Retinal pigment epithelial cell (primary cell): ENCODE data around the gene DNAI2.

Experiments used
- DNase-seq: peaks from one replicate; pipeline ENCODE4 v3.0.0-alpha.2; 2010; ENCODE audit warnings: low read depth
- H3K4me3 ChIP-seq: 2 replicates; pipeline ENCODE4 v1.5.1; 2011; ENCODE audit warnings: mild to moderate bottlenecking, low read length, control low read depth, moderate library complexity
- CTCF ChIP-seq: conservative IDR thresholded peaks from 2 replicates; pipeline ENCODE4 v1.5.1; 2011; ENCODE audit warnings: low read depth, low read length, control low read depth, inconsistent platforms

DNAI2 gene

DNA sequence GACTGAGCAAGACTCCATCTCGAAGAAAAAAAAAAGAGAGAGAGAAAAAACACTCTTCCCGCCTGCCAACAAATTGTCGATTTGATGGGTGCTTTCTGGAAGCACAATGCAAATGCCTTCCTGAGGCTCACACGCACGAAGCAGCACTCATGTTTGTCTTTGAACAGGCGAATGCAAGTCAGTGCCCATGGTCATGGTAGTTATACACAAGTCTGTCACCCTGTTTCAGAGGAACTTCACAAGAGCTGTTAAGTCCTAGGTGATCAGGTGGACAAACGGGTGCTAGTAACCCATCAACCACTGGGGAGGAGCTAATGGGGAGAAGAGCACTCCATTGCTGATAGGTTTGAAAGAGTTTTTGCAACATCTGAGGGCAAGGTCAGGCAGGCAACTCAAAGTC, 6.5 kb upstream of the DNAI2 start:
- DNase-seq: no peak
- no peak overlapping the region for H3K4me3 ChIP-seq
- TF ChIP-seq CTCF: no peak

- no peak overlapping the region for H3K4me3 ChIP-seq
- no peak for TF ChIP-seq CTCF
- no peak for DNase-seq
Observed at GRCh38 chr17:74267987-74268499, 6.0 kb upstream of the DNAI2 start.

- no peak for DNase-seq
- H3K4me3 ChIP-seq: no peak overlapping the region
Observed at GRCh38 chr17:74268558-74268957, 5.5 kb upstream of the DNAI2 start.

DNA sequence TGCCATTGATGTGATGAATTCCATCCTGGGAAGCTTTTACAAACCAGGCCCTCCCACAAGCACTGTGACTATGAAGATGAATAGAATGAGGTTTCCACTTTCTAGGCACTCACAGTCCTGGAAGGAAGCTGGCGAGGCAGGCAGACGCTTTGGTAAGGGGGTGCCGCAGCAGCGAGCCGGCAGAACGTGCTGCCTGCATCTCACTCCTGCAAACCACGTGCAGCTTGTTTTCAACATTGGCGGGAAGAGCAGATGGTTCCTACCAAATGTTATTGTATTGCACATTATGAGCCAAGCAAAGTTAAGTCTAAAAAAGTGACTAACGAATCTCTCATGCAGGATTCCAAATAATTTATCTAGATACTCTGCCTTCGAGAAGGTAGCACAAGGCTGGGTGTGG, 3.7 kb upstream of the DNAI2 start:
- no peak for TF ChIP-seq CTCF
- no peak for DNase-seq
- H3K4me3 ChIP-seq: no peak overlapping the region

More at GRCh38 chr17:74268558-74268957, 5.5 kb upstream of the DNAI2 start:
- TF ChIP-seq CTCF: no peak

- no peak overlapping the region for H3K4me3 ChIP-seq
- no peak for TF ChIP-seq CTCF
- no peak for DNase-seq
Observed at GRCh38 chr17:74271281-74271680, 2.8 kb upstream of the DNAI2 start.

DNA sequence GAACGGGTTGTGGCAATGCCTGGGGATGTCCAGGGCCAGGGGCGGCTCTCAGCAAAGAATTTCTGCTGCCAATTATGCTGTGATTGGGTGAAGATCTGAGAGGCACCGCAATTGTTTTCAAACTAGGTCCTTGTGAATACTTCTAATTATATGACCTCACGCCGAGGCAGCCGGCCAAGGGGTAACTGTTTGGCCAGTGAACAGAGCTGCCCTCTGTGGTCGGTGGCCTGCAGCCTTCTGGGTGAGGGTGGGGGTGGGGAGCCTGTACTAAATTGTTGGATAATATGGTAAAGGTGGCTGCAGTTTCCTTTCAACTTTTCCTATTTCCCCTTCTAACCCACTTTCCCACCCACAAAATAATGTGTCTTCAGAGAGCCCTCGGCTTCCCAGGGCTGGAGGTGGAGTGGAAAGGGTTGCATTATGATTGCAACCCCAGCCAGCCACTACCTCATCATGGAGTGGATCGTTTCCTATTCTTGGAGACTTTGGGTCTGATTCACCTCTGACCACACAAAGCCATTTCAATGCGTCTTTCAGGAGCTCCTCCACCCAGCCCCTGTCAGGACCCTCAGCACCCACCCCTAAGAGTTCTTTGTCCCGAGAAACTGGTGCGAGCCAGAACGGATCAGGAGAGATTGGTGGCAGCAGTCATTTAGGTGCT, 2.0 kb upstream of the DNAI2 start:
- DNase-seq: no peak
- TF ChIP-seq CTCF: no peak
- no peak overlapping the region for H3K4me3 ChIP-seq

- TF ChIP-seq CTCF: no peak
- H3K4me3 ChIP-seq: no peak overlapping the region
- DNase-seq: no peak
Observed at GRCh38 chr17:74272731-74273201, 1.3 kb upstream of the DNAI2 start.
